ENCODE data around the gene AGRP.

- TF ChIP-seq CTCF (optimal IDR thresholded peaks at IDR 0.05 in 1 of 3, IDR thresholded peaks at IDR 0.05 in 1 of 3, conservative IDR thresholded peaks at IDR 0.05 in 1 of 3; ENCODE audit: extremely low read depth in 1 of 3, insufficient read depth in 2 of 3, low read length in 3 of 3) (no peak), EZH2 (IDR thresholded peaks at IDR 0.05; ENCODE audit: low read length) (no peak)
Observed at GRCh38 chr16:67477960-67478554, 5.3 kb downstream of the AGRP start.

All from keratinocyte (primary cell).